ENCODE measurements around the gene MAML3. TPM values are rescaled to one million over a fixed set of nuclear protein-coding genes. Genes with fewer than 3 reads are reported as not detected.

The MAML3 gene
- total and polyA plus RNA-seq, 4 experiments from 2014 or later: 0.15 to 3.7 (median 1.7) TPM

DNA sequence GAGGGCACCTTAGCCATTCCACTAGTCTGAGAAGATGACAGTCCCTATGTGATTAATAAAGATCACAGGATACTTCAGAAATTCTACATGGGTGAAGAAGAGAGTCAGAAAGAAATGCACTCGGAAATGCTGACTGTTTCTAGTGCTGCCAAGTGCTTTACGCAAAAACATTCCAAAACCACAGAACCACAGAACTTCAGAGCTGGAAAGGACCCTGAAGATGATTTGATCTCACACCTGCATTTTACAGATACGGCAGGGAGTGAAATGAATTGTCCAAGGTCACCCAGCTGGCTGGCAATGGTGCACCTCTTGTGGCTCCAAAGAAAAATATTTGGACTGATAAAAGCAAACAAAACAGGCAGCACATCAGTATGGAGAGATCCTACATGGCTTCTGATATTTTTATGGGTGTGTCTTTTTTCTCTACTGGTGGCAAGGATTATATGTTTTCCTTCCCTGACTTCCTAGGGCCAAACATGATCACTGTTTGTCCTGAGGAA is 115.9 kb downstream of the MAML3 start:
- Mint-ChIP-seq H3K27ac (peak overlapping the region in 1 of 7 donors; percentile 35), H3K4me3 (no peak overlapping the region), H3K9me3 (peaks cover 0 to 4% (median 0%) of the 10 kb centered on the region in 8 donors), H3K4me1 (peaks cover 0 to 1% (median 0%) of the 10 kb centered on the region in 4 donors), H3K27me3 (peaks cover 0 to 4% of the 10 kb centered on the region in 2 donors), H3K36me3 (no peaks in the 10 kb centered on the region)
- intact Hi-C loops (cut with micrococcal nuclease): no loop called here
- Histone ChIP-seq H3K27me3 (ENCODE audit: insufficient read depth, low read length) (peaks cover 3% of the 10 kb centered on the region), H3K4me1 (ENCODE audit: insufficient read depth, low read length) (no peaks in the 10 kb centered on the region), H3K36me3 (ENCODE audit: insufficient read depth, low read length) (no peaks in the 10 kb centered on the region), H3K4me3 (ENCODE audit: low read length in 2 of 2) (no peak overlapping the region), H3K9me3 (ENCODE audit: control insufficient read depth in 1 of 2, low read length in 2 of 2) (no peaks in the 10 kb centered on the region), H3K27ac (ENCODE audit: low read depth, low read length) (no peak overlapping the region)
- CTCF ChIA-PET (ENCODE audit: partially characterized antibody): no interaction called here
- POLR2A ChIA-PET (ENCODE audit: partially characterized antibody): no interaction called here
- no peak for DNase-seq

- peaks cover 0 to 4% (median 0%) of the 10 kb centered on the region in 8 donors for H3K9me3 Mint-ChIP-seq
Observed at GRCh38 chr4:140037353-140038030, 116.5 kb downstream of the MAML3 start.

GRCh38 chr4:140031706-140032105 is 122.3 kb downstream of the MAML3 start:
- Mint-ChIP-seq H3K27ac (no peak overlapping the region), H3K27me3 (peaks cover 9 to 14% of the 10 kb centered on the region in 2 donors), H3K4me1 (no peaks in the 10 kb centered on the region), H3K9me3 (peaks cover 0 to 4% (median 0%) of the 10 kb centered on the region in 8 donors), H3K36me3 (no peaks in the 10 kb centered on the region), H3K4me3 (no peak overlapping the region)
- POLR2A ChIA-PET (ENCODE audit: partially characterized antibody): no interaction called here
- Histone ChIP-seq H3K27ac (ENCODE audit: low read depth, low read length) (no peak overlapping the region), H3K9me3 (ENCODE audit: control insufficient read depth in 1 of 2, low read length in 2 of 2) (no peaks in the 10 kb centered on the region), H3K36me3 (ENCODE audit: insufficient read depth, low read length) (no peaks in the 10 kb centered on the region), H3K4me1 (ENCODE audit: insufficient read depth, low read length) (no peaks in the 10 kb centered on the region), H3K27me3 (ENCODE audit: insufficient read depth, low read length) (no peaks in the 10 kb centered on the region), H3K4me3 (ENCODE audit: low read length in 2 of 2) (no peak overlapping the region)
- CTCF ChIA-PET (ENCODE audit: partially characterized antibody): no interaction called here
- intact Hi-C loops (cut with micrococcal nuclease): no loop called here
- no peak for DNase-seq

More at GRCh38 chr4:140037353-140038030, 116.5 kb downstream of the MAML3 start:
- Mint-ChIP-seq H3K4me3 (no peak overlapping the region), H3K27me3 (peaks cover 0 to 4% of the 10 kb centered on the region in 2 donors), H3K27ac (peak overlapping the region in 1 of 7 donors; percentile 35), H3K4me1 (peaks cover 0 to 1% (median 0%) of the 10 kb centered on the region in 4 donors), H3K36me3 (no peaks in the 10 kb centered on the region)
- Histone ChIP-seq H3K27me3 (ENCODE audit: insufficient read depth, low read length) (peaks cover 3% of the 10 kb centered on the region), H3K4me1 (ENCODE audit: insufficient read depth, low read length) (no peaks in the 10 kb centered on the region), H3K9me3 (ENCODE audit: control insufficient read depth in 1 of 2, low read length in 2 of 2) (no peaks in the 10 kb centered on the region), H3K4me3 (ENCODE audit: low read length in 2 of 2) (no peak overlapping the region), H3K36me3 (ENCODE audit: insufficient read depth, low read length) (no peaks in the 10 kb centered on the region), H3K27ac (ENCODE audit: low read depth, low read length) (no peak overlapping the region)
- ChIA-PET CTCF (ENCODE audit: partially characterized antibody) (interaction anchor here (1.8 kb wide), 1 partner anchor 9 kb away, joined by 6 read pairs; no protein-coding TSS in a partner anchor), POLR2A (ENCODE audit: partially characterized antibody) (no interaction called here)
- intact Hi-C loops (cut with micrococcal nuclease): no loop called here
- no peak for DNase-seq

- Mint-ChIP-seq H3K9me3 (peaks cover 0 to 4% (median 0%) of the 10 kb centered on the region in 8 donors), H3K4me1 (no peaks in the 10 kb centered on the region), H3K27me3 (peaks cover 11 to 14% of the 10 kb centered on the region in 2 donors), H3K27ac (no peak overlapping the region), H3K4me3 (no peak overlapping the region), H3K36me3 (no peaks in the 10 kb centered on the region)
- Histone ChIP-seq H3K9me3 (ENCODE audit: control insufficient read depth in 1 of 2, low read length in 2 of 2) (no peaks in the 10 kb centered on the region), H3K27me3 (ENCODE audit: insufficient read depth, low read length) (no peaks in the 10 kb centered on the region), H3K27ac (ENCODE audit: low read depth, low read length) (no peak overlapping the region), H3K4me3 (ENCODE audit: low read length in 2 of 2) (no peak overlapping the region), H3K4me1 (ENCODE audit: insufficient read depth, low read length) (no peaks in the 10 kb centered on the region), H3K36me3 (ENCODE audit: insufficient read depth, low read length) (no peaks in the 10 kb centered on the region)
- no peak for DNase-seq
- POLR2A ChIA-PET (ENCODE audit: partially characterized antibody): no interaction called here
- intact Hi-C loops (cut with micrococcal nuclease): no loop called here
- CTCF ChIA-PET (ENCODE audit: partially characterized antibody): no interaction called here
Observed at GRCh38 chr4:140031061-140031460, 122.9 kb downstream of the MAML3 start.

DNA sequence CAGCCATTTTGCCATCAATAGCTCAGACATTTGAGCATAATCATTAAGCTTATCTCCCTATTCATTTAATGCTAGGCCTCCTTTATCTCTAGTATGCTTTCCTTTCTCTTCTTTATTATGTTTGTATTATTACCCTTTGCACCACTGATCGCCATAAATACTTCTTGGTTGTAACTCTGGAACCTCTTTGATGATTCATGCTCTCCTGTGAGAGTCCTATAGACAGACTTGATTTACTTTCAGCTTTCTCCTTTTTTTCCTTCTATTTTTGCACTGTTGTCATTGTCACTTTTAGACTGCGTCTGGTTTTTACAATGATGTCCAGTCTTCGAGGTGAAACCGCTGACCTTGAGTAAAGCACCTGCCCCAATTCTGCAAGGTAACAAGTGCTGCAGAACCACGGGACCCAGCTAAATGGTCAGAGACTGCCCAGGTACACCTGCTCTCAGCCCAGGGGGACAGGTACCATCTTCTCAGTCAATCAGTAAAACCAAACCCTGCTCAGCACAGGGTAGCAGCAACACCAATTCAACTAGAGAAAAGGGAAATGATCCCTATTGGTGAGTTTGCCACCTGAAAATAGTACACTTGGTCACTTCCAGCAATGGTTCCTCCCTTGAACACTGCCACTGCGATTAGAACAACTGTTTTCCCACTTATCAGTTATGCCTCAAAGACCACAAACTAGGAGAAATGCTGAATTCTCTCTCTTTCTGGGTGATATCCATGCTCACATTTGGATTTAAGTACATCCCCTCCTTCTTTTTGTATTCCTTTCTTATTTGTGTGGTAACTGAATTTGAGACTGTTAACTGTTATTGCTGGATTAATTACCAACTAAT is 125.1 kb downstream of the MAML3 start:
- ChIA-PET CTCF (ENCODE audit: partially characterized antibody) (no interaction called here), POLR2A (ENCODE audit: partially characterized antibody) (no interaction called here)
- Mint-ChIP-seq H3K4me1 (no peaks in the 10 kb centered on the region), H3K36me3 (no peaks in the 10 kb centered on the region), H3K27ac (peak overlapping the region in 1 of 7 donors; percentile 51), H3K27me3 (peaks cover 8 to 14% of the 10 kb centered on the region in 2 donors), H3K9me3 (no peaks in the 10 kb centered on the region), H3K4me3 (no peak overlapping the region)
- Histone ChIP-seq H3K27me3 (ENCODE audit: insufficient read depth, low read length) (no peaks in the 10 kb centered on the region), H3K9me3 (ENCODE audit: control insufficient read depth in 1 of 2, low read length in 2 of 2) (no peaks in the 10 kb centered on the region), H3K36me3 (ENCODE audit: insufficient read depth, low read length) (no peaks in the 10 kb centered on the region), H3K4me3 (ENCODE audit: low read length in 2 of 2) (no peak overlapping the region), H3K4me1 (ENCODE audit: insufficient read depth, low read length) (no peaks in the 10 kb centered on the region), H3K27ac (ENCODE audit: low read depth, low read length) (no peak overlapping the region)
- intact Hi-C loops (cut with micrococcal nuclease): no loop called here
- DNase-seq: no peak

DNA sequence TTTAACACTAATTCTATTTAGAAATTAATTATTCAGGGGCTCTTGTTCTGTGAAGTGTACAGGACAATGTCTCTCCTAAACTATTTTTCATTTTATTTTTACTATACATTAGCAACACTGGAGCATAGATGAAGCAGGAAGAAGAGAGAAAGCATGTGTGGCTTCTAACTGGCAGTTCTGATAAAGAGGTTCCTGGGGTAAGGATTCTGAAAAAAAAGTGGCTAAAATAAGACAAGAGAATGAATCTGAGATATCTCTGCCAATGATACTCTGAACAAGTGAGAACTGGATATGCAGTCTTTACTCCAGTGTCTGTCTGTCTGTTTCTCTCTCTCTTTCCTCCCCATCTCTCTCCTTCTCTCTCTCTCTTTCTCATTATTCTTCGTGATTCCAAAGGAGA is 125.9 kb downstream of the MAML3 start:
- Histone ChIP-seq H3K27ac (ENCODE audit: low read depth, low read length) (no peak overlapping the region), H3K27me3 (ENCODE audit: insufficient read depth, low read length) (no peaks in the 10 kb centered on the region), H3K4me1 (ENCODE audit: insufficient read depth, low read length) (no peaks in the 10 kb centered on the region), H3K9me3 (ENCODE audit: control insufficient read depth in 1 of 2, low read length in 2 of 2) (no peaks in the 10 kb centered on the region), H3K36me3 (ENCODE audit: insufficient read depth, low read length) (no peaks in the 10 kb centered on the region), H3K4me3 (ENCODE audit: low read length in 2 of 2) (no peak overlapping the region)
- Mint-ChIP-seq H3K9me3 (no peaks in the 10 kb centered on the region), H3K4me1 (no peaks in the 10 kb centered on the region), H3K4me3 (no peak overlapping the region), H3K27ac (no peak overlapping the region), H3K27me3 (peaks cover 8 to 14% of the 10 kb centered on the region in 2 donors), H3K36me3 (no peaks in the 10 kb centered on the region)
- CTCF ChIA-PET (ENCODE audit: partially characterized antibody): no interaction called here
- intact Hi-C loops (cut with micrococcal nuclease): no loop called here
- no peak for DNase-seq
- POLR2A ChIA-PET (ENCODE audit: partially characterized antibody): no interaction called here

- no peaks in the 10 kb centered on the region for H3K4me1 ChIP-seq (ENCODE audit: insufficient read depth, low read length)
- H3K27ac ChIP-seq (ENCODE audit: low read depth, low read length): no peak overlapping the region
- intact Hi-C loops (cut with micrococcal nuclease): no loop called here
- no peak overlapping the region for H3K27ac Mint-ChIP-seq
- no peaks in the 10 kb centered on the region for H3K27me3 ChIP-seq (ENCODE audit: insufficient read depth, low read length)
- no peak for DNase-seq
- H3K9me3 Mint-ChIP-seq: no peaks in the 10 kb centered on the region
- H3K4me3 ChIP-seq (ENCODE audit: low read length in 2 of 2): no peak overlapping the region
- POLR2A ChIA-PET (ENCODE audit: partially characterized antibody): no interaction called here
- no peaks in the 10 kb centered on the region for H3K36me3 Mint-ChIP-seq
- no peaks in the 10 kb centered on the region for H3K4me1 Mint-ChIP-seq
- no peaks in the 10 kb centered on the region for H3K9me3 ChIP-seq (ENCODE audit: control insufficient read depth in 1 of 2, low read length in 2 of 2)
- H3K4me3 Mint-ChIP-seq: no peak overlapping the region
- CTCF ChIA-PET (ENCODE audit: partially characterized antibody): no interaction called here
- H3K36me3 ChIP-seq (ENCODE audit: insufficient read depth, low read length): no peaks in the 10 kb centered on the region
- peaks cover 8 to 14% of the 10 kb centered on the region in 2 donors for H3K27me3 Mint-ChIP-seq
Observed at GRCh38 chr4:140027101-140027500, 126.9 kb downstream of the MAML3 start.
